ENCODE data around the gene ONECUT3.
A peak's percentile ranks its signal among the peaks of the same experiment; 100 is the strongest.

Gene ONECUT3

DNA sequence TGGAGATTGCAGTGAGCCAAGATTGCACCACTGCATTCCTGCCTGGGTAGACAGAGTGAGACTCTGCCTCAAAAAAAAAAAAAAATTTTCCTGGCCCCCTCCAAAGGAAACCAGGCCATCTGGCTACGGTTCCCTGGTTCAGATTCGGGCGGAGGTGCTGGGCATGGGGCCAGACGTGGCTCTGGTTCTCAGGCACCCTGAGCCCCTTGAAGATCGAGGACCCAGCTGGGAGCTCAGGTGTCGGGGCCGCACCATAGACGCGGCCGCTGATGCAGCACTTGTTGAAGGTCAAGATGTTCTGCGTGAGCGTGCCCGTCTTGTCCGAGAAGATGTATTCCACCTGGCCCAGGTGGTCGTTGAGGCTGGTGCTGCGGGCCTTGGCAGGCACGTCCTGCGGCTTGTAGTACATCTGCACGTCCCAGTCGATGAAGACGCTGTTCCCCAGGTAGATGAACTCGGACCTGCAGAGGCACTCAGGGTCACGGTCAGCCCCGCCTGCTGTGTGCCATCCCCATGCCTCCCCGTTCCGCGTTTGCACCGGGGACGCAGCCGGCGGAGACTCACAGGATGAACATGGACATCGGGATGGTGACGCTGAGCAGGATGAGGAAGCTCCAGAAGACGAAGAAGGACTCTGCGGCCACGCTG lies 46.5 kb downstream of the ONECUT3 start:
- no peak for DNase-seq

DNA sequence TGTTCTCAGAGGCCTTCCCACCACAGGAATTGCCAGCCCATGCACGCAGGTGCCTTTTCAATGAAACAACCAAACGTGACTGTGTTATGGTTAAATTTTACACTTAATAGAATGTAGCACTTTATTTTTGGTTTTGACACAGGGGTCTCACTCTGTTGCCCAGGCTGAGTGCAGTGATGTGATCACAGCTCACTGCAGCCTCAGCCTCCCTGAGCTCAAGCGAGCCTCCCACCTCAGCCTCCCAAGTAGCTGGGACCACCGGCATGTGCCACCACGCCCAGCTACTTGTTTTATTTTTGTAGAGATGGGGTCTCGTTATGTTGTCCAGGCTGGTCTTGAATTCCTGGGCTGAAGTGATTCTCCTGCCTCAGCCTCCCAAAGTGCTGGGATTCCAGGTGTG lies 51.6 kb downstream of the ONECUT3 start:
- no peak for DNase-seq

DNA sequence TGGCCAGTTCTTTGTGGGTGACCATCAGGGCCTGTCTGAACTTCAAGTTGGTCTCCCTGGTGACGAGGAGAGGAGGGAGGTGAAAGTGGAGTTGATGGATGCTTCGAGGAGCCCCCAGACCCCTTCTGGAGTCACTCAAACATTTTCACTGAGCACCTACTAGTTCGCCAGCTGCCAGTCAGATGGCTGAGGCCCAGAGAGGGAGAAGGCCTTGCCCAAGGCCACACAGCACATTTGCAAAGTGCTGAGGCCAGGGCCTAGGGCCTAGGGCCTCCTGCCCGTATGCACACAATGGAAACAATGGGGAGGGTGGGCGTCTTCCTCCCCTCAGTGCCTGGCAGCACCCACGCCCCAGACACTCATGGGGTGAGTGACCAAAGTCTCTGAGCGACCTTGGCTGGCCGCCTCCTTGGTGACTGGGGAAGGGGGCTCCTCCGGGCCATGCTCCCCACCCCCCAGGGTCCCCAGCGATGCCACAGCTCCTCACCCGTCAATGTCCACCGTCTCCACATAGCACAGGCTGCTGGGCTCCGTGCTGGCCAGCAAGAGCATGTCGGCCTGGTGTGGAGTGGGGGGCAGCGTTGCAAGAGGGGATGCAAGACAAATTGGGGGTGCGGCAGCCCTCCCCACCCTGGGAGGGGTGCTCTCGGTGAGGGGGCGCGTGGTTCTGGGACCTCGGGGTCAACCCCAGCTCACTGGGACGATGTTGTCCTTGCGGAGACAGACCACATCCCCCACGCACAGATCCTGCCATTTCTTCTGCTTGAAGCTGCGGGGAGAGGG lies 52.3 kb downstream of the ONECUT3 start:
- DNase-seq = no peak

DNA sequence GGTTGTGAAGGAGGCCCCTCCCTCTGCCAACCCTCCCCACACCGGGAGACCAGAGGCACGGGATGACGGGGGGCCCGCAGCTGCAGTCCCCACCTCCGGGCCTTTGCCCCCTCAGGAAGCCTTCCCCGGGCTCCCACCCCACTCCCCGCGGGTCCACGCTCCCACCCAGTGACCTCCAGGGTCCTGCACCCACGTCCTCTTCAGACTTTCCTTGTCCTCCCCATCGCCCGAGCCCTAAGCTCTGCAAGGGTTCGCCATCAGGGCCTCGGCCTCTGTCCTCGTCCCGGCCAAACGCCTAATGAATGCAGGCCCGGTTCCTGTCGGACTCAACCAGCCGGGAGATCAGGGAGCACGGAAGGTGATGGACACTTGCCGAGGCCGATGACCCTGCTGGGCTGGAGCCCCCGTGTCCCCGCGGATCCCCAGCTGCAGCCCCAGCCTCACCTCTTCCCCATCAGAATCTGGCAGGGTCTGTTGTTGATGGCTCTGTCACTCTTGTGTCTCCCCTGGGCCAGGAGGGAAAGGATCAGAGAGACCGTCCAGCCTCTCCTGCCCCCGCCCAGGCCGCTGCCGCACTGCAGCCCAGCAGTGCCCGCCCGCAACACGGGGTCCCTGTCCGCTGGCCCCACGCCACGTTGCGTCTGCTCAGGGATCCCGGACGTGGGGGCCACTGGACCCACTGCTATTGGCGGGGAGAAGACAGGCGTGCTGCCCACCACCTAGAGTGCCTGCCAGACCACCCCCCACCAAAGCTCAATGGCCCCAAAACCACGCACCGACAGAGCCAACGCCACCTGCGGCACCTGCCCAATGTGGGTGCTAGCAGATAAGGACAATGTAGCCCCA lies 53.1 kb downstream of the ONECUT3 start:
- DNase-seq = no peak

DNA sequence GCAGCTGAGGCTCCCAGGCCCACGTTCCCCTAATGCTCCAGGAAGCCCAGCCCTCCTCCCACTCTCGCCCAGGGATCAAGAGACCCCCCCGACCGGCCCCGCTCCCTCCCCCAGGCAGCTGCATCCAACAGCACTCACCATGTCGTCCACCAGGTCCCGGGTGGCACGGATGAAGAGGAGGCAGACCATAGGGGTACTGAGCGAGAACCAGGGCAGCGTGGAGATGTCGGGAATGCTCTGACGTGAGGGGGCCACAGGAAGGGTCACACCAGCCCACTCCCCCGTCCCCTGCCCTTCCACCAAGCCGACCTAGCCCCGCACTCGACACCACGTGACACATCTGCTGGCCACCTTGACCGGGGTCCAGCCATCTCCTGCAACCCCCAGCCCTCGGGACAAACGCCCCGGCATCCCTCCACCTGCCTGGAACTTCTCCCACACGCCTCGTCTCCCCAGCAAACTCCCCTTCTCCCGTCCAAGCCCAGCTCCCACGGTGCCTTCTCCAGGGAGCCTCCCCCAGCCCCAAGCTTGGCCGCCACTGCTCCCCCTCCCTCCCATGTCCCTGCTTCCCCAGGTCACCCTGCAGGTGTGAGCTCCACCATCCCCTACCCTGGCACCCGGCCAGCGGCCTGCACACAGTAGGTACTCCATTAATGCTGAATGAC lies 53.9 kb downstream of the ONECUT3 start:
- DNase-seq = no peak

DNA sequence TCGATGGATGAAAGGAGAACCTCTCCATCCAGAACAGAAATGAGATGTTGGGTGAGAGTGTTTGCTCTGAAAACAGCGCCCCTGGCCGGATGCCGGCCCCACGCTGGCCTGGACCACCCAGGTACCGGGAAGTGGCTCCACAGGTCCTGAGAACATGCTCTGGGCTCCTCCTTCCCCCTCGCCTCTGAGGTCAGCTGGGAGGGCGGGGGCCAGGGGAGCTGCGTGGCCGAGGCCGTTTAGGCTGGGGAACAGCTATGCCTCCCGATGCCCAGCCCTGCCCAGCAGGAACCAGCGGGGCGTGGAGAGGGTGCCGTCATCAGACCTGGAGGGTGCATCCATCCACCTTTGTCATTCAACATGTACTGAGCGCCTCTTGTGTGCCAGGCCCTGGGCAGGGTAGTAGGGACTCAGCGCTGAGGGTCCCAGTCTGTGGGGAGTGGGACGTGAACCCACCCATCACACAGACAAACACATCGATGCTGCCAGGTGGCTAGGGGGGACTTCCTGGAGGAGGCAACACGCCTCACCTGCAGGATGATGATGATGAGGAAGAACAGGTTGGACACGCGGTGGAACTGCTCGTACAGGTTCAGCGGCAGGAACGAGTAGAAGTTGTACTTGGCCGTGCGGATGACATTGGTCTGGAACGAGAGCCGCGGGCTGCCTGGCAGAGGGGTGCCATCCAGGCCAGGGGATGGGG lies 54.5 kb downstream of the ONECUT3 start:
- no peak for DNase-seq

DNA sequence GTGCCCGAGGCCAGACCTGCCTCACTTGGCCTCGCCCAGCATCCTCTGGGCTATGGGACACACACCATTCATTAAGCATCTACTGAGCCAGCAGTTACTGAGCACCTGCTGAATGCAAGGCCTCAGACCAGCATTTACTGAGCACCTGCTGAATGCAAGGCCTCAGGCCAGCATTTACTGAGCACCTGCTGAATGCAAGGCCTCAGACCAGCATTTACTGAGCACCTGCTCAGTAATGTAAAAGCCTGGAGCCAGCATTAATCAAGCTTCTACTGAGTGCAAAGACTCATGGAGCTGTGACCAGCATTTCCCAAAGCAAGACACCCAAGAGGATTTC lies 55.1 kb downstream of the ONECUT3 start:
- no peak for DNase-seq

DNA sequence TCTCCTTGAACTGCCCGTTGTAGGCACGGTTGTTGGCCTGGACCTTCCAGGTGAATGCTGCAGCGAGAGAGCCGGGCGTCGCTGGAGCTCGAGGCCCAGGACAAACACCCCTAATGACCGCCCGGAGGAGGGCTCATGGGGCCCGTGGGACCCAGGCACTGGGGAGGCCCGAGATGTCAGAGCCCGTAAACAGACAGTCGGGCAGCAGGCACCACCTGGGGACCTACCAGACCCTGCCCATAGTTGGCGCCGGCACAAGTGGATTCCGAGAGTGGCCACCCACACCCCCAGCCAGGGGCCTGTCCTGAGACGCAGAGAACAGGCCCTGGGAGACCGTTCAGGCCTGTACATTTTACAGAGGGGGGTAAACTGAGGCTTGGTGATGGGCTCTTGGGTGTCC lies 56.4 kb downstream of the ONECUT3 start:
- DNase-seq = no peak

DNA sequence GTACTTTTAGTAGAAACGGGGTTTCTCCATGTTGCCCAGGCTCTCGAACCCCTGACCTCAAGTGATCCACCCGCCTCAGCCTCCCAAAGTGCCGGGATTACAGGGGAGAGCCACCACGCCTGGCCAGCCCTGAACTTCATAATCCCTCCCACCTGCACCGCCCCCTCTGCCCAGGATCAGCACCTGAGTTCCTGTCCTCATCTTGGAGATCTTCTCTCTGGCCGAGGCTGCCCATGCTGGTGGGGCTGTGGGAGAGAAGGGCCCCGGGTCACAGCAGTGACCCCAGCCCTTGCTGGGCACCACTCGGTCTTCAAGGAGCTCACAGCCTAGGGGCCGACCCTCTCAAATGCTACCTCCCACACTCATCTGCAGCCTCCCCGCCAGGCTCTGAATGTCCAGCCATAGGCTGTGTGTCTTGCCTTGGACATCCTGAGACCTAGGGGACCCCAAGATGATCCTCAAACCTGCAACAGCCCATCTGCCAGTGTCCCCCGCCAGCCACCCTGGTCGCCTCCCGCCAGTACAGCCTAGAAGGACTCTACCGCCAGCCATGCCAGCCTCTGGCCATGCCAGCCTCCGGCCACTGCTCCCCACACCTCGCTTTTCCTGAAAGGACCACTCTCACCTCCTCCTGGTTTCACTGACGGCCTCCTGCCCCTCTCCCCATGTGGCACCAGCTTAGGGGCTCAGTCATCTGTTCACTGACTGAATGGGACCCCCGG lies 57.3 kb downstream of the ONECUT3 start:
- DNase-seq = no peak

DNA sequence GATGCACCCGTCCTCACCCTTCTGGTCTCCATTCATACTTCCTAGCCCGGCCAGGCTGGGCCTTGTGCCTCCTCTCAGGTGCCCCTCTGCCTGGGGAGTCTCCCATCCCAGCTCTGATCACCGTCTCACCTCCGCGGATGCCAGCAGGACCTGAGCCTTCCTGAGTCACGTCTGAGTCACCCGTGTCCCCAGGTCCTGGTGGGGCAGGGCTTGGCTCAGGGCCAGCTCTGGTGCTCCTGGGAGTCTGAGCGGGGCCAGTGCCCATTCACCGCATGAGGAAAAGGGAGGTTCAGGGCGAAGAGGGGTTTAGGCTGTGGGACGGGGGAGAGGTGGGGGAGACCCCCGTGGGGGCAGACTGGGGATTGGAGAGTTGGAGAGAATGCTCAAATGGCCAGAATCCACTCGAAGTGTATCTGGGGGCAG lies 58.2 kb downstream of the ONECUT3 start:
- peak; percentile 63 to 66 for DNase-seq

DNA sequence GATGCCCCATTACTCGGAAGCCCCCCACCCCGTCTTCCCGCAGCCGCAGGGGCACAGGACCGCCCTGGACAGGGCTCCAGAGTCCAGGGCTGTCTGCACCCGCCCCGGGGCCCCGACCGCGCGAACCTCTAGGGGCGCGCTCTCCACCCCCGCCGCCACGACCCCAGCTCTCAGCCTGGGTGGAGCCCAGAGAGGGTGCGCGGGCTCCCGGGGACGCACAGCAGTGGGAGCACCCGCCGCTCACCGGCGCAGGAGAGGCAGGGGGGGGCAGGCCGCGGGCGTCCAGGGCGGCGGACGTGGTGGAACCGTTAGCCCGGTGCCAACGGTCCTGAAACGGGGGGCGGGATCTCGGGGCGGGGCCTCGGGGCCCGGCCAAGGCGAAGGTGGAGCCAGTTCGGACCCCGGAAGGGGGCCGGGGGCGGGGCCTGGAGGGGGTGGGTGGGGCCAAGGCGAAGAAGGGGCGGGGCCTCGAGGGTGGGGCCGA lies 58.7 kb downstream of the ONECUT3 start, which contains the start of gene ATP8B3:
TSS of gene ATP8B3 (minus strand) at position 335 of the 484 bp plus-strand sequence. CDS start 540 bp downstream, outside the sequence.
- peak in 1 of 2 donors; percentile 75 for DNase-seq

DNA sequence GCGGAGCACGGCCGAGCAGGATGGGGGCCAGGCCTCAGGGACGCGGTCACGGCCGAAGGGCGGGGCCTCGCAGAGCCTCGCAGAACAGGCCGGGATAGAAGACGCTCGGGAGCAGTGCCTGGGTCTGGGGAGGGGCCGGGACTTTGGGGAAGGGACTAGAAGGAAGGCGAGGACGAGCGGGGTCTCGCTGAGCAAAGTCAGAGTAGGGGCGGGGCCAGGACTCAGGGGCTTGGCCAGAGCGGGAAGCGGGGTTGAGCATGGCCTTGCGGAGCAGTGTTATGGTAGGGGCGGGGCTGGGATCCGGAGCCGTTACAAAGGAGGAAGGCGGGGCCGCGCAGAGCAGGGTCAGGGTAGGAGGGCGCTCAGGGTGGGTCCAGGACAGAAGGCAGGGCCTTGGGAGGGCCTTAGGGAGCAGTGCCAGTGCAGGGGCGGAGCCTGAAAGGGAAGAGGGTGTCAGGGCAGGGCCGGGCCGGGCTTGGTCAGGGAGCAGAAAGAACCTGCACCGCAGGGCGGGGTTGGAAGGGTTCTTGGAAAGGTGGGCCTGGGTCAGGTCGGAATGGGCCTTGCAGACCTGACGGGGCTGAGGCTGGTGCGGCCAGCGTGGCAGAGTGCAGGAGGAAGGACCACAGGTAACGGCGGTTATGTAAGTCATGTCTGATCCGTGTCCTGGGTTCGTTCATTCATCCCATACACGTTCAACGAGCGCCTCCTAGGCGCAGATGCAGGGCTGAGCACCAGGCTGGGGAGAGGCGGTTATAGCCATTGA lies 59.3 kb downstream of the ONECUT3 start:
- DNase-seq = peak; percentile 72 to 84

DNA sequence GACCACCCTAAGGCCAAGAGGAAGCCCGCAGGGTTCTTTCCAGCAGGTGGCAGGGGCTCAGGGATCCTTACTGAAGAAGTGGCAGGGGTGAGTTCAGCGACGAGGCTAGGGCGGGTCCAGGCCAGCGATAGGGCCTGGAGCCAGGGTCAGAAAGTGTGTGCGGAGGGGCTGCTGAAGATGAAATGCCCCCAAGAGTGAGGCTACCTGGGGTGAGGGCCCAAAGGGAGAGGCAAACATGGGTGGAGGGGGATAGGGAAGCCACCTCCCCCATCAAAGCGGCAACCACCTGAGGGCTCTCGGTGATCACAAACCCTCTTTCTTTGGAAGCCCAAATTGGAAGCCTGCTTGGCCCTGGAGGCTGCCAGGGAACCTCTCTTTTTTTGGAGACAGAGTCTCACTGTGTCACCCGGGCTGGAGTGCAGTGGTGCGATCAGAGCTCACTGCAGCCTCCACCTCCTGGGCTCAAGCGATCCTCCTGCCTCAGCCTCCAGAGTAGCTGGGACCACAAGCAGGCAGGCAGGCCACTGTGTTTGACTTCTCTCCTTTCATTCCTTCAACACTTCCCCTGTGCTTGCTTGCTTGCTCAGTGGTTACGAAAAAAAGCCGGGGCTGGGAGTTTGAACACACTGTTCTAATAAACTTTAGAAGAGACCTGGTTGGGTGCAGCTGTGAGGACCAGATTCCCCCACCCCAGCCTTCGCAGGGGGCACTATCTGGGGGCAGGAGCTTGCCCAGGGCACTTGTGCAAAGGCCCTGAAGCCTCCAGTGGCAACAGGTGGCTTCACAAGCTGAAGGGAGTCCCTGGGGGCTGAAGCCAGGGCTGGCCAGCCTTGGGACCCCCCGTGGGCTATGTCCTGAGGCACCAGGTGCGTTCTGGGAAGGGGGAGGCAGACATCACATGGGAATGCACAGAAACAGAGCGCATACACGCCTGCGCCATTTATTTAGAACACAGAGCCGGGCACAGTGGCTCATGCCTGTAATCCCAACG lies 60.2 kb downstream of the ONECUT3 start:
- DNase-seq = no peak

DNA sequence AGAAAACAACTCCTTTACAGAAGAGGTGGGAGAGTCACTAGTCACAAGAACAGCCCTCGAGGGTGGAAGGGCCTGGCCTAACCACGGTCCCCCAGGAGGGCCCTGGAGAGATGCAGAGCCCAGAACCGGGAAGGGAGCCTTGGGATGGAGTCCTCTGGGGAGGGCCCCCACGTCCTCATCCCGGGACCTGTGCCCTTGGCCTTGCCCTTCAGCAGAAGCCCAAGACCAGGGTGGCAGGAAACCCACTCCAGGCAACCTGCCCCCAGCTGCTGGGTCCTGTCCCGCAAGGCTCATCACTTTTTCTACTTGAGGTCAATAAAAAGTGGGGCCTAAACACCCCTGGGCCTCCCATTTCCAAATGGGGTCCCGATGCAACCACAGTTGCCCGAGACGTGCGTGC lies 61.1 kb downstream of the ONECUT3 start:
- DNase-seq = no peak

DNA sequence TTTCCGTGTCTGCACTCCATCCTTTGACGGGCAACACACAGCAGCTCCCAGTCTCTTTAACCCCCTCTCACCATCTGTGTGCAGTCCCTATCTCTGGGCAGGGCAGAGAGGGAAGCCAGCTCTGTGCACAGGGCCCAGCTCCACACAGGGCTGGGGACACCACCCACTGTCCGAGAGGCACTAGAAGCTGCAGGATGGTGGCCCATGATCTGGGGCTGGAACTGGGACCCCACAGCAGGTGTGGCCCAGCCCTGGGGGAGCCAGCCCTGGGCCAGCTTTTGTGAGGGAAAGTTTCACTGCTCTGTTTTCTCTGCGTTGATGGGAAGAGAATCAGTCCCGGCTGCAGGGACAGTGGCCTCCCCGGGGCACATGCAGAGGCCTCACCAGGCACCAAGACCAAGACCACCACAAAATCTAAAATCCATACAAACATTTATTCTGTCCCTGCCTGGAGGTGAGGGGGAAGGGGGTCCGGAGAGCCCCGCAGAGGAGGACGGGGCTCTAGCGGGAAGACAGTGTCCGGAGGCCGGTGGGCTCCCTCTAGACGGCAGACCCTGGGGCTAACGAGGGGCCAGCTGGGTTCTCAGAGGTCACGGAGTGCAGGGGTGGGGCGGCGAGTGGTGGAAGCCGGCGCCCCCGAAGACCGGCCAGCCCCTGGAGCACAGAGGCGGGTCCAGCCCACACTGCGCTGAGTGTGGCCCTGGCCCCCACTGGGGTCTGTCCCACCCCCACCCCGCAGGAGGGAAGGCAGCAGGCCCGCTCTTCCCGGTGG lies 61.7 kb downstream of the ONECUT3 start:
- DNase-seq = no peak

DNA sequence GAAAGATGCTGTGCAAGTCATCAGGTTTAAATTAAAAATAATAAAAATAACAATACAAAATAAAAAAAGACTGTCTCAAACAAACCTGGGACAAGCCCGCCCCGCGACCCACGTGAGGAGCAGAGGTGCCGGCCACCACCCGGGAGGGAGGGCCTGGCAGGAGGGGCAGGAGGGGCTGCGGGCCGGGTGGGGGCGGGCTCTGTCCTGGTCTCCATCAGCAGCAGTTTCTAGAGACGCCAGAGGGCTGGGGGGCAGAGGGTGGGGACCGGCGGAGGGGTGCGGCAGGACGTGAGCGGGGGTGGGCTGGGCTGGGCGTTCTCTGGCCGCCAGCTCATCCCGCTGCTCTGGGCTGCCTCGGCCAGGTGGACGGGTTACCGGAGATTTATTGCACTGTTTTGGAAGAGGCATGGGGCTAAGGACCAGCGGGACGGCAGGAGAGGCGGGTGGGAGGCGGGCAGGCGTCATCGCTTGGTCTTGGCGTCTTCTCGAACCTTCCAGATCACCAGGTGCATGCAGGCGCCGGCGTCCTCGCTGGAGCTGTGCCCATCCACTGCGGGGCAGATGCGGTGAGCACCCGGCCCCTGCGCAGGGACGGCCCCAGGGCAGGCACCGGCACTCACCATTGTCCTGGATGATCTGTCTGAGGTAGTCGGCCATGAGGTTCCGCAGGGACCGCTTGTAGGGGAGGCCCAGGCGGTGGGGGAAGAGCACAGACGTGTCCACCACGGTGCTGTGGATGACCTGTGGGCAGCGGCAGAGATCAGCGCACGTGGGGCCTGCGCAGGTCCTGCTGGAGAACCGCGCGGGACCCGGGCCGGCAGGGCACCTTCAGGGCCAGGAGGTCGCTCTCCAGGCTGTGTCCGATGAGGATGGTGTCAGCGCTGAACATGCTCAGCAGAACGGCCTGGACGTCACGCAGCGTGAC lies 62.6 kb downstream of the ONECUT3 start:
- DNase-seq = no peak

DNA sequence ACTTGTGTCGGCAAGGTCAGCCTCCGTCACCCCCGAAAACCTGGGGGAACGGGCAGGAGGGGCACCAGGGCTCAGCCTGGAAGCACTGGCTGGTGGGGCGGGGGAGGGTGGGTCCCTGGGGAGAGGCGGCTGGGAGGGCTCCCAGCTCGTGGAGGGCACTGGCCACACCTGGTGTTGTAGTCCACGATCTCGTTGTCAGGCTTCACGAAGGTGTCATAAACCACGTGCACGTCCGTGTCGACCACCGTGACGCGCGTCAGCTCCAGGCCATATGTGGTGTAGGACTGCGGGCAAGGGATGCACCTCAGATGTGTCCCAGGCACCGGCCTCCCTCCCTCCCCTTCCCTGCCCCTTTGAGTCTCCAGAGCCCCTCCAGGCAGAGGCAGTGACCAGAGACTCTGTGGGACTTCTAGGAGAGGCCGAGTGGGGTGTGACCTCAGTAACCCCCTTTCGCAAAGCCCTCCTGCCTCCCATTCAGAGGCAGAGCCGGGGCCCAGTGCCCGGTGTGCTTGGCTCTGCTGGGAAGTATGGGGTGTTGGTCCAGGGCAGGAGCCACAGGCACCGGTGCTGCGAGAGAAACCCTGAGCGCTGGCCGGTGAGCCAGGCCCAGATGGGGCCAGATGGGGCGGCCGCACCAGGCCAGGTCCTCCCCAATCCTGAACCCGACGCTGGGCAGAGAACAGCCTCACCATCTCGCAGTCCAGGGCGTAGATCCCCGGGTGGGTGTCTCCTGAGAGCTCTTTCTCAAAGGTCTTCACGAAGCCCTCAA lies 63.4 kb downstream of the ONECUT3 start:
- DNase-seq = no peak
